Measurements from ENCODE around the gene NUP93.
"Not testable (repeated sequence)": the region's sequence is repeated elsewhere in the genome, so short reads cannot be mapped to it uniquely, and the experiment has no call there.

NUP93 gene

DNA sequence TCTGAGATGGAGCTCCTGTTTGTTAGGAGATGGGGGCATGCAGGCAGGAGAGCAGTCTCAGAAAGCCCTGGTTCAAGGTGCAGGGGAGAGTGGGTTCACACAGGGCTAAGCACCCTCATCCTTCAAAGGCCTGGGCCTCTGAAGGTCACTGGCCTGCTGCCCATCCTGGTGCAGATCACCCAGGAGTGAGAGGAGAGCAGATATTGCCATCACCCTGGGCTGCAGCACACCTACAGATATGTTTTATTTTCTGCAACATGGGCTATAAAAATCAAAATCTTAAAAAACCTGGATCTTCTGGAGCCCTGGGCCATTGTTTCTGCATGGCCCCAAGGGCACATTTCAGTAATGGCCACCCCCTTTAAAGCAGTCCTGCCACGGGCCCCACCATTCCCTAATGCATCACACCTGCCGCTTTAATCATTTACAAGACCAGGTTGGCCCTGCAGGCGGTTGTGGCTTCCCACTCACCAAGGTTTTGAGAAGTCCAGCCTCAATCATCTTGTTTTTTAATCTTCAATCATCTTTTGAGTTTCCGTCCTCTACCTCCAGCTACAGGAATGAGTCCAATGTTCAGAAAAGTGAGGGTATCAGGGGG lies 20.4 kb upstream of the NUP93 start:
- no peak for DNase-seq

DNA sequence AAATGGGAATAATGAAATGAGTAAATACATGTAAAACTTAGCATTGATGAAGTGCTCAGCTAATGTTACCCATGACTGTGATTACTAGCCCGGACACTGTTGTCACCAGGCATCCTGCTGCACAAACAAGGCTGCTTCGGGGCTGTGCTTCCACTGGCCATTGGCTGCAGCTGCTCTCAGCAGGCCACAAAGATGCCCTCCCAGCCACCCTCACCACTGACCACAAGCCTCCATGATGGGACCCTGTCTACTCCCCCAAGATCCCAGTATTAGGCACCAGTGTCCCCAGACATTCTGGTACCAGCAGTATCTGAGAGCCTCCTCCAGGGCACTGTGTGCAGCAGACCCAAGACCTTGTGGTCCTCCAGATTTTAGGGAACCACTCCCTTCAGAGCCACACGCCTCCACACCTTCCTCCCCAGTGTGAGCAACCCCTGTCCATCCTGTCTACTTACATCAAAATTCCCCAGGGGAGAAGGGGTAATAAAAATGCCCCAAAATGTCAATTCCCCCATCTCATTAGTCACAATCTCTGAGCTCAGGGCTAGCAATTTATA lies 19.7 kb upstream of the NUP93 start:
- no peak for DNase-seq

- DNase-seq = no peak
Measured at GRCh38 chr16:56711862-56712261, 18.1 kb upstream of the NUP93 start.

DNA sequence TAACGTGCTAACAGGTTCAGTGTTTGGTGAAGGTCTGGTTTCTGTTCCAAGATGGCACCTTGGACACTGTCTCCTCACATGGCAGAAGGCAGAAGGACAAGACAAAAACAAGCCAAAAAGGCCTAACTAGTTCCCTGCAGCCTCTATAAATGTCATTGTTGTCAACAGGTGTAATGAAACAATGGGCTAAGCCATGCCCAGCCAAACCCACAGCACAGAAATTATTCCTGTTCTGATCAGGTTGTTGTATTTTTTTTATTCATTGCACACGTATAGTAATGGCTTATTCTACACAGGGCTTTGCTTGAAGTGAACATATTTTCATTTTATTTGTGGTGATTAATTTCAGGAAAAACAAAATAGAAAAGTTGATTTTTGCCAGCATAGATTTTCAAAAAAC lies 16.1 kb upstream of the NUP93 start:
- no peak for DNase-seq

DNA sequence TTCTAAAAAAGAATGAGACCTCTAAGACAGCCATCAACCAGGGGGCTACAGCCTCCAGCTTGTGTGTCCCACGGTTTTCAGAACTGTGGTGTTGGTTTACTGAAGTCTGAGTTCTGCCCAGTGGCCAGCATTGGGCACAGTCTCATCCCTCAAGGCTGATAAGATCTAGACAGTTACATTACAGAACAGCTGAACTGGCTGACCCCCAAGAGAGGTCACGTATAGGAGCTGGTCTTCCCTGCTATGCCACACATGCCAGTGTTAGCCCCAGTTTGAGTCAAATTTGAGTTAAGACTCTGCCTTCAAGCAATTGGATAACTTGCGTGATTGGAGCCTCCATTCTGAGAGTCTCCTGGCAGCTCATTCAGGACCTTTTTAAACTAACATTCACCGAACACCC lies 14.8 kb upstream of the NUP93 start:
- DNase-seq = no peak

DNA sequence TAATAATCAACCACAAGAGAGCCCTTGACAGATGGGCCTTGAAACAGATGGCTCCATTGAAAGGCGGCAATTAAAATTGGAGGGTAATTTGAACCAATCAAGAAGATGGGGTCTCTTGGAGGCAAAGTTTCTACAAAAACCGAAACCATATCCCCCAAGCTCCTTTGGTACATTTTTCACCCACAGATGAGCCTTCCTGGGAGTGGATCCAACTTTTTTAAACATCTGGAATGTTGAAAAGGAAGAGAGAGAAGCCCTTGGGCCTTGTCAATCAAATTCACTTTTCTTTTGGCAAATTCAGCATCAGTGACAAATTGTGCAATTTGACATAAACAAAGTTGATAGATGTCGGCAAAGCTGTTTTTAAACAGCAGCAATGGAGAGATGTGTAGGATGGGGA lies 13.2 kb upstream of the NUP93 start:
- DNase-seq = no peak

- DNase-seq = not testable (repeated sequence)
Measured at GRCh38 chr16:56717532-56717931, 12.4 kb upstream of the NUP93 start.

GRCh38 chr16:56722200-56722842 lies 7.6 kb upstream of the NUP93 start:
- DNase-seq = no peak

DNA sequence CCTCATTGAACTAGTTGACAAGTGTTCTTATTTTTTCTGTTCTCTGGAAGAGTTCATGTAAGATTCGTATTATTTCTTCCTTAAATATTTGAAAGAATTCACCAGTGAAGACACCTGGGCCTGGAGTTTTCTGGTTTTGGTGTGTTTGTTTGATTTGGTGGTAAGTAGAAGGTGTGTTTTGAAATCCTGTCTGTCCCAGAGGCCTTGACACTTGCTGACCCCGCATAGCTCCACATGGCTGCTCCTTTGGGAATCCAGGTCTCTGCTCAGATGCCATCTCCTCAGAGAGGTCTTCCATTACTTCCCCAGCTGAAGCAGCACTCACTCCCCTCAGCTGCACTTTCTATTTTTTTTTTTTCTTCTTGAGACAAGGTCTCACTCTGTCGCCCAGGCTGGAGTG lies 5.7 kb upstream of the NUP93 start:
- no peak for DNase-seq

DNA sequence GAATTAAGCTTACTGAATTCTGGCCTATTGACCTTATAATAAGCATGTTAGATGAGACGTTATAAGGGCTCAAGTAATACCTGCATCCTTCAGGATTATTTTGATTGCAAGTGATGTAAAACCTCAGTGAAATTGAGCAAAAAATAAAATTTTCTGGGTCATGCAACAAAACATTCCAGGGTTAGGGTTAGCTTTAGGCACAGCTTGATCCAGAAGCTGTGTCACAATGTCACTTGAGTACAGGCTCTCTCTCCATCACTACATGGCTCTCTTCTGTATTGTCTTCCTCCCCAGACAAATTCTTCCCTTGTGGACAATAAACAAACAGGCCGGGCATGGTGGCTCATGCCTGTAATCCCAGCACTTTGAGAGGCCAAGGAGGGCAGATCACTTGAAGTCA lies 3.6 kb upstream of the NUP93 start:
- DNase-seq = no peak

DNA sequence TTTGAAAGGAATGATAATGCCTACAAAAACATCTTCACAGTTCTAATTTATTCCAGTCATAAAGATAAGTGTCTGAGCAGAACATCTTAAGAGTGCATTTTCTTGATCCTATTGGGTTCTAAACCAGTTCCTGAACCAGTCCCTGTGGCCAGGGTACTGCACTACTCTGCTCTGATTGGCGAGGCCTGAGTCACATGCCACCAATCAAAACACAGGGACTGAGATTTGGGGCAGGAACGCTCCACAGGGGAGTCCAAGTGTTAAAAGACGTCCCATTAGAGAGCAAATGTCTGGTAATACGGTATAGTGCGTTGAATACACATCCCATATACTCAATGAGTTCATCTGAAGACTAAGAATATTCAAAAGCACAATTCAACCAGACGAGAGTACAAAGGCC lies 3.0 kb upstream of the NUP93 start:
- no peak for DNase-seq

DNA sequence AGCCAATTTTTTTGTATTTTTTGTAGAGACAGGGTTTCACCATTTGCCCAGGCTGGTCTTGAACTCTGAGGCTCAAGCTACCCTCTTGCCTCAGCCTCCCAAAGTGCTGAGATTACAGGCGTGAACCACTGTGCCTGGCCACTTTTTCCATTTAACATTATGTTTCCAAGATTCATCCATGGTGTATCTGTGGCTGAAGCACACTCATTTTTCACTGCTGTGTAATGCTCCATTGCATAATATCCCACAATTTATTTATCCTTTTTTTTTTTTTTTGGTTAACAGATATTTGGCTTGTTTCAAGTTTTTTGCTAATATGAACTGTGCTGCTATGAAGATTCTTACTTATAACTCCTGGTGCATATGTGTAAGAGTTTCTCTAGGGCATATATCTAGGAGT lies 1.9 kb upstream of the NUP93 start:
- no peak for DNase-seq

DNA sequence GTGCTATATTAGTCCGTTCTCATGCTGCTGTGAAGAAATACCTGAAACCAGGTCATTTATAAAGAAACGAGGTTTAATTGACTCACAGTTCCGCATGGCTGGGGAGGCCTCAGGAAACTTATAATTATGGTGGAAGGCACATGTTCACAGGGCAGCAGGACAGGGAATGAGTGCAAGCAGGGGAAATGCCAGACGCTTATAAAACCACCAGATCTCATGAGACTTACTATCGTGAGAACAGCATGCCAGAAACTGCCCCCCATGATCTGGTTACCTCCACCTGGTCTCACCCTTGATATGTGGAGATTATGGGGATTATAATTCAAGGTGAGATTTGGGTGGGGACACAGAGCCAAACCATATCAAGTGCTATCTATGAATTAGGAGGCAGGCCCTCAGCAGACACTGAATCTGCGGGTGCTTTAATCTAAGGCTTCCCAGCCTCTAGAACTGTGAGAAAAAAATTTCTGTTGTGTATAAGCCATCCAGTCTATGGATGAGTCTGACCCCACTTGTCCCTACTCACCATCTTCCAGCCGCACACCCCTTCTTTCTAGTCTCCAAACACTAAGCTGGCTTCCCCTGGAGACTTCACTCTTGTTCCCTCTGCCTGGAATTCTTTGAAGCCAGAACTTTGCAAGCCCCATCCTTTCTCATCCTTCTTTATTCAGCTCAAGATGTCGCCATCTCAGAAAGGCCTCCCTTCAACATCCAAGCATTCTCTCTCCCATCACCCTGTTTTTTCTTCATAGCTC lies 772 bp upstream of the NUP93 start:
- DNase-seq = no peak

- no peak for DNase-seq
Measured at GRCh38 chr16:56732366-56732765, 2.4 kb downstream of the NUP93 start.

DNA sequence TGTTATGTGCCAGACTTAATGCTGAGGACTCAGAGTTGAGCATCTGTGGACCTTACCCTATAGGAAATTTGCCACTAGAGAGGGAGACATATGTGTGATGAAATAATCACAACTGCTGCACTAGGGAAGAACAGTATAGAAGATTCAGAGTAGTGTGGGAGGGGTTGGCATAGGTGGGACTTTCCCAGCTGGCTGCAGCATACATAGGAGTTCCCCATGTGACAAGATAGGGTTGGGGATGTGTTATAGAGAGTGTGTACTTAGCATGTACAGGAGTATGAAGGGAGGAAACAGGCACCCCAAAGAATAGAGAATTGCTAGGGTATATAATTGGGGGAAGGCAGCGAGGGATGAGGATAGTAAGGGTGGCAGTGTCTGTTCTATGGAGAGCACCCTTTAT lies 2.9 kb downstream of the NUP93 start:
- DNase-seq = no peak

DNA sequence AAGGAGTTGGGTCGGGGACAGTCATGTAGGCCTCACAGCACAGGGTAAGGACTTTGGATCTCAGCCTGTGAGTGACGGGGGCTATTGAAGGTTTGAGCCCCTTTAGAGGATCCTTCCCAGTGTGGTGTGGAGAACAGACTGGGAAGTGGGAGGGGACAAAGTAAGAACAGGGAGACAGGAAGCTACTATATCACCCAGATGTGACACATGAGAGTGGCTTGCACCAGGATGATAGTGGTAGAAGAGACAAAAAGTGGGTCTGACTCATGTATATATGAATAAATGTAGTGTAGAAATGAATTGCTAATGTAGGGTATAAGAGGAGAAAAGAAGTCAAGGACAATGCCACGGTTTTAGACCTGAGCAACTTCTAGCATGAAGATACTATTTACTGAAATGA lies 4.5 kb downstream of the NUP93 start:
- DNase-seq = no peak

DNA sequence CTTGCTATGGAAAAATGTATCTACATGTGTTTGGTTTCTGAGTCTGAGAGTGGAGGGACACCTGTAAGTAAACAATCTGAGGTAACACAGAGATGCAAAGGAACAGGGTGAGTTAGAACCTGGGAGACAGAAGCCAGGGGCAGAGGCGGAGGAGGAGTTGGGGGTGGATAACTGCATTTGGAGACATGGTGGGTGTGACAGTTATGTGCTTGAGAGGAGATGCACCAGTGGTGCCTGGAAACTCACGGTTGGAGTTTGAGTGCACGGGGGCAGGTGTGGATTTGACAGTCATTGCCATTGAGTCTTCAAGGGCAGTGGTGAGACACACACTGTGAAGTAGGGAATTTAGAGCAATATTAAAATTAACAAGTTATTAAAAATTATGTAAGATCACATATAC lies 6.5 kb downstream of the NUP93 start:
- no peak for DNase-seq

- no peak for DNase-seq
Measured at GRCh38 chr16:56737539-56737938, 7.6 kb downstream of the NUP93 start.

- no peak for DNase-seq
Measured at GRCh38 chr16:56738221-56738620, 8.3 kb downstream of the NUP93 start.

- not testable (repeated sequence) for DNase-seq
Measured at GRCh38 chr16:56739378-56739777, 9.4 kb downstream of the NUP93 start.

GRCh38 chr16:56741399-56741798 lies 11.5 kb downstream of the NUP93 start:
- no peak for DNase-seq

DNA sequence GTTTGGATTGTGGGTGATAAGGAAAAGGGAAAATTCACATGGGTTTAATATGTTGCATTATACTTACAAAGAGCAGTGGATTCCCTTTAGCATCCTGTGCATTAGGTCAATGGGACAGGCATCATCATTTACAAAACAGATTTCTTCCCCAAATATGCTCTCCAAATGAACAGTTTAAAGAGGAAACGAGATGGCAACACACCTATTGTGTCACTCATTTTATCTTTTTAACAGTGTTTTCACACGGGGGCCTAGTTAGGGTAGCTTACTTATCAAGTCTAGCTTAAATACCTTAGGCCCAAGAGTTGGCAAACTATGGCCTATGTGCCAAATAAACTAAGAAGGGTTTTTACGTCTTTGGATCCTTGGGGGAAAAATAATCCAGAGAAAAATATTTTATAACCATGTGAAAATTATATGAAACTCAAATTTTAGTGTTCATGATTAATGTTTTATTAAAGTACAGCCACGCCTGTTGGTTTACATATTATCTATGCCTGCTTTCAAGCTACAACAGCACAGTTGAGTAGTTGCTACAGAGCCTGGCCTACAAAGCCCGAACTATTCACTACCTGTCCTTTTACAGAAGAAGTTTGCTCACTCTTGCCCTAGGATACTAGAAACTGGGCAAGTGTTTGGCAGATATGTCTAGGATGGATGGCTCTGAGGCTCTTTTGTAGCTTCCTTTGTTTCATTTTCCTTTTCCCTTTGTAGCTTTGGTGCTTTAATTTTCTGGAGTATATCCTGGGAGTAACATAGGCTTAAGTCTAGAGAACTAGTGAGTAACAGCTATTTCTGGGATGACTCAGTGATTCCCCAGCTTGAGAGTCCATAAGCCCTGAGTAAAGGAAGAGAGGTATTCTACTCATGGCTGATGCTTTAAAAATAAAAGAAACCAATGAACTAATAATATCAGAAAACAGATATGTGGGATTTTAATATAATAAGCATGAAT lies 12.4 kb downstream of the NUP93 start:
- no peak for DNase-seq

GRCh38 chr16:56743840-56744239 lies 13.9 kb downstream of the NUP93 start:
- DNase-seq = no peak
